Activated gamma-delta T cell treated with anti-CD3 and anti-CD28 coated beads, Interleukin-2, amount 50 U/mL, for 16 hours (primary cell): ENCODE measurements around the gene TEP1.
A peak's percentile ranks its signal among the peaks of the same experiment; 100 is the strongest.
"Not testable (repeated sequence)": the region's sequence is repeated elsewhere in the genome, so short reads cannot be mapped to it uniquely, and the experiment has no call there.

ENCODE experiments used
- DNase-seq: peaks from one replicate; pipeline ENCODE4 v3.0.0-alpha.2; 2020; ENCODE audit warnings: low read depth

Gene TEP1

GRCh38 chr14:20386276-20386855 is 26.9 kb downstream of the TEP1 start:
- no peak for DNase-seq

- DNase-seq, result no peak
These were observed 28.4 kb downstream of the TEP1 start for GRCh38 chr14:20384886-20385285.

- no peak for DNase-seq
These were observed 29.0 kb downstream of the TEP1 start for GRCh38 chr14:20384321-20384720.

GRCh38 chr14:20383636-20384035 is 29.7 kb downstream of the TEP1 start:
- no peak for DNase-seq

- no peak for DNase-seq
These were observed 30.3 kb downstream of the TEP1 start for GRCh38 chr14:20383032-20383431.

GRCh38 chr14:20382526-20382925 is 30.8 kb downstream of the TEP1 start:
- DNase-seq, result no peak

GRCh38 chr14:20381341-20381740 is 32.0 kb downstream of the TEP1 start:
- no peak for DNase-seq

- DNase-seq, result no peak
These were observed 32.6 kb downstream of the TEP1 start for GRCh38 chr14:20380681-20381080.

- DNase-seq, result no peak
These were observed 33.6 kb downstream of the TEP1 start for GRCh38 chr14:20379743-20380142.

- DNase-seq, result no peak
These were observed 36.1 kb downstream of the TEP1 start for GRCh38 chr14:20377171-20377570.

- DNase-seq, result no peak
These were observed 37.2 kb downstream of the TEP1 start for GRCh38 chr14:20376071-20376588.

- no peak for DNase-seq
These were observed 37.8 kb downstream of the TEP1 start for GRCh38 chr14:20375471-20375870.

GRCh38 chr14:20372796-20373195 is 40.5 kb downstream of the TEP1 start:
- no peak for DNase-seq

GRCh38 chr14:20365928-20366327 is 47.4 kb downstream of the TEP1 start:
- no peak for DNase-seq

GRCh38 chr14:20358474-20358873 is 54.8 kb downstream of the TEP1 start:
- not testable (repeated sequence) for DNase-seq

- no peak for DNase-seq
These were observed 56.9 kb downstream of the TEP1 start for GRCh38 chr14:20356422-20356821.

GRCh38 chr14:20350860-20351259 is 62.4 kb downstream of the TEP1 start:
- DNase-seq, result no peak

GRCh38 chr14:20350282-20350681 is 63.0 kb downstream of the TEP1 start:
- no peak for DNase-seq

GRCh38 chr14:20347747-20348146 is 65.6 kb downstream of the TEP1 start:
- no peak for DNase-seq

- no peak for DNase-seq
These were observed 66.6 kb downstream of the TEP1 start for GRCh38 chr14:20346713-20347112.

- DNase-seq, result no peak
These were observed 67.9 kb downstream of the TEP1 start for GRCh38 chr14:20345366-20345765.

GRCh38 chr14:20343862-20344220 is 69.5 kb downstream of the TEP1 start:
- DNase-seq, result no peak

- DNase-seq, result peak; percentile 80
These were observed 70.0 kb downstream of the TEP1 start, which contains the start of gene PARP2 for GRCh38 chr14:20343092-20343861. Gene PARP2 (plus strand): TSS chr14:20343635. CDS start chr14:20343642, 7 bp downstream.

GRCh38 chr14:20341646-20342045 is 71.7 kb downstream of the TEP1 start:
- no peak for DNase-seq
